Keratinocyte (primary cell): Measurements from ENCODE around the gene MMD2.
"Not testable (repeated sequence)": the region's sequence is repeated elsewhere in the genome, so short reads cannot be mapped to it uniquely, and the experiment has no call there.

ENCODE experiments used
- EZH2 ChIP-seq: IDR thresholded peaks from one replicate; pipeline ENCODE4 v1.6.1; 2012; ENCODE audit warnings: inconsistent platforms, mild to moderate bottlenecking, low read length, moderate library complexity
- TF ChIP-seq, protein P1 (sequence below), 3 experiments: IDR thresholded peaks in 1 of 3; conservative IDR thresholded peaks in 1 of 3; optimal IDR thresholded peaks in 1 of 3; 2 replicates in 2 of 3; 3 replicates in 1 of 3; pipeline versions ENCODE3 to v1.5.1; 2011; ENCODE audit warnings: low read length in 3 of 3, mild to moderate bottlenecking in 3 of 3, moderate library complexity in 2 of 3, control low read depth in 1 of 3, inconsistent platforms in 1 of 3; ENCODE audit not compliant: insufficient read depth in 2 of 3; ENCODE audit errors: extremely low read depth in 1 of 3

DNA sequence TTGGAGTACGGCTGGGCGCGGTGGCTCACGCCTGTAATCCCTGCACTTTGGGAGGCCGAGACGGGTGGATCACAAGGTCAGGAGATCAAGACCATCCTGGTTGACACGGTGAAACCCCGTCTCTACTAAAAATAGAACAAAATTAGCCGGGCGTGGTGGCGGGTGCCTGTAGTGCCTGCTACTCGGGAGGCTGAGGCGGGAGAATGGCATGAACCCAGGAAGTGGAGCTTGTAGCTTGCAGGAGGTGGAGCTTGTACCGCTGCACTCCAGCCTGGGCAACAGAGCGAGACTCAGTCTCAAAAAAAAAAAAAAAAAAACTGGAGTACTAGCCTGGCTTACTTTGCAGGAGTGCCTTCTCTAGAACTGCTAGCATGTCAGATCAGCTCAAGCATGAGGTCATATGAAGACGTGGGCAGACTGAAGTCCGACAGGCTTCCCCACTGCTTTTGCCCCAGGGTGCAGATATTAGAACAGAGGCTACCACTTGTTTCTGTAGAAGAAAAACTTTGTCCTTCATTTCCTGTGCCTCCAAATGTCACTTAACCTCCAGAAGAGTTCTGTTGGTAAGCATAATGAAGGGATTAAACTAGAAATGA lies 22.4 kb upstream of the MMD2 start:
- TF ChIP-seq, protein P1, sequence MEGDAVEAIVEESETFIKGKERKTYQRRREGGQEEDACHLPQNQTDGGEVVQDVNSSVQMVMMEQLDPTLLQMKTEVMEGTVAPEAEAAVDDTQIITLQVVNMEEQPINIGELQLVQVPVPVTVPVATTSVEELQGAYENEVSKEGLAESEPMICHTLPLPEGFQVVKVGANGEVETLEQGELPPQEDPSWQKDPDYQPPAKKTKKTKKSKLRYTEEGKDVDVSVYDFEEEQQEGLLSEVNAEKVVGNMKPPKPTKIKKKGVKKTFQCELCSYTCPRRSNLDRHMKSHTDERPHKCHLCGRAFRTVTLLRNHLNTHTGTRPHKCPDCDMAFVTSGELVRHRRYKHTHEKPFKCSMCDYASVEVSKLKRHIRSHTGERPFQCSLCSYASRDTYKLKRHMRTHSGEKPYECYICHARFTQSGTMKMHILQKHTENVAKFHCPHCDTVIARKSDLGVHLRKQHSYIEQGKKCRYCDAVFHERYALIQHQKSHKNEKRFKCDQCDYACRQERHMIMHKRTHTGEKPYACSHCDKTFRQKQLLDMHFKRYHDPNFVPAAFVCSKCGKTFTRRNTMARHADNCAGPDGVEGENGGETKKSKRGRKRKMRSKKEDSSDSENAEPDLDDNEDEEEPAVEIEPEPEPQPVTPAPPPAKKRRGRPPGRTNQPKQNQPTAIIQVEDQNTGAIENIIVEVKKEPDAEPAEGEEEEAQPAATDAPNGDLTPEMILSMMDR (optimal IDR thresholded peaks at IDR 0.05 in 1 of 3, IDR thresholded peaks at IDR 0.05 in 1 of 3, conservative IDR thresholded peaks at IDR 0.05 in 1 of 3; ENCODE audit: extremely low read depth in 1 of 3, insufficient read depth in 2 of 3, low read length in 3 of 3): not testable (repeated sequence)
- not testable (repeated sequence) for TF ChIP-seq EZH2
